Common myeloid progenitor, CD34-positive (primary cell): ENCODE measurements around the gene CISD2. TPM values are rescaled to one million over a fixed set of nuclear protein-coding genes. Genes with fewer than 3 reads are reported as not detected.
"Not testable (repeated sequence)": the region's sequence is repeated elsewhere in the genome, so short reads cannot be mapped to it uniquely, and the experiment has no call there.

ENCODE experiments used
- CTCF ChIA-PET: fragments of 350-600 bp; sonication (Branson Sonifier 250); formaldehyde crosslinking; loops from one replicate; lab custom pipeline; 2021; ENCODE audit warnings: antibody characterized with exemption; lab: Charles Lee
- POLR2A ChIA-PET: fragments of 350-600 bp; sonication (Branson Sonifier 250); formaldehyde crosslinking; loops from one replicate; lab custom pipeline; 2021; ENCODE audit warnings: antibody characterized with exemption; lab: Charles Lee
- DNase-seq, 3 donors: peaks; one replicate each; pipeline versions ENCODE4 v3.0.0 to v3.0.0-alpha.2; 2013
- H3K27ac ChIP-seq, 2 experiments: 1 replicate in 1 of 2; 2 replicates in 1 of 2; pipeline ENCODE4 v1.7.0; 2013; ENCODE audit warnings: inconsistent platforms in 2 of 2, low read length in 2 of 2, mild to moderate bottlenecking in 2 of 2, low read depth in 1 of 2, moderate library complexity in 1 of 2; ENCODE audit not compliant: severe bottlenecking in 2 of 2, insufficient read depth in 1 of 2, poor library complexity in 1 of 2
- H3K27me3 ChIP-seq, 5 experiments: replicated peaks in 2 of 5; 1 replicate in 3 of 5; 2 replicates in 2 of 5; pipeline versions ENCODE4 v1.6.1 to v1.7.0; 2013; ENCODE audit warnings: low read length in 4 of 5, mild to moderate bottlenecking in 2 of 5, moderate library complexity in 2 of 5, inconsistent platforms in 1 of 5; ENCODE audit not compliant: insufficient read depth in 5 of 5, control insufficient read depth in 4 of 5
- H3K36me3 ChIP-seq, 4 experiments: 1 replicate in 2 of 4; 2 replicates in 2 of 4; pipeline versions ENCODE4 v1.6.1 to v1.7.0; 2013; ENCODE audit warnings: low read length in 3 of 4, control low read depth in 1 of 4, mild to moderate bottlenecking in 1 of 4; ENCODE audit not compliant: control insufficient read depth in 4 of 4, insufficient read depth in 4 of 4
- H3K4me1 ChIP-seq, 4 experiments: 1 replicate in 3 of 4; 2 replicates in 1 of 4; pipeline versions ENCODE4 v1.6.1 to v1.7.1; 2013; ENCODE audit warnings: low read length in 3 of 4, mild to moderate bottlenecking in 3 of 4, control low read depth in 1 of 4, inconsistent platforms in 1 of 4, moderate library complexity in 1 of 4; ENCODE audit not compliant: control insufficient read depth in 4 of 4, insufficient read depth in 4 of 4; ENCODE audit errors: control extremely low read depth in 1 of 4
- H3K4me3 ChIP-seq, 7 experiments: 1 replicate in 4 of 7; 2 replicates in 3 of 7; pipeline versions ENCODE4 v1.5.1 to v1.7.0; 2013; ENCODE audit warnings: mild to moderate bottlenecking in 7 of 7, low read length in 6 of 7, moderate library complexity in 6 of 7, inconsistent platforms in 2 of 7, low read depth in 2 of 7, control low read depth in 1 of 7; ENCODE audit not compliant: insufficient read depth in 4 of 7, control insufficient read depth in 1 of 7; ENCODE audit errors: extremely low read depth in 1 of 7
- H3K9me3 ChIP-seq, 5 experiments: 1 replicate in 4 of 5; 2 replicates in 1 of 5; pipeline versions ENCODE4 v1.6.1 to v1.7.1; 2013; ENCODE audit warnings: low read length in 4 of 5, mild to moderate bottlenecking in 2 of 5, inconsistent platforms in 1 of 5, low read depth in 1 of 5, moderate library complexity in 1 of 5; ENCODE audit not compliant: control insufficient read depth in 4 of 5, insufficient read depth in 2 of 5; ENCODE audit errors: control extremely low read depth in 1 of 5
- WGBS: methylation state at CpG from one replicate; pipeline ENCODE4 v1.1.5; 2013; ENCODE audit not compliant: insufficient coverage; 5-methylcytosine and 5-hydroxymethylcytosine counted together
- polyA plus RNA-seq: library from polyadenylated mRNA; unstranded; fragments of 120-200 nt; gene quantifications from one replicate; pipeline ENCODE4 v1.2.1, GENCODE V29; 2013

Gene CISD2
- 38.5 TPM for polyA plus RNA-seq

- POLR2A ChIA-PET: interaction anchor here (0.9 to 3.3 kb wide), 5 partner anchors 17 to 109 kb away, joined by 3 to 72 read pairs (median 4); partner anchors contain the start of genes MANBA and UBE2D3
- peak within 1 kb of the TSS; percentile 95 to 98 for H3K27ac ChIP-seq
- H3K27me3 ChIP-seq: no peaks in the 10 kb centered on the region
- peak within 1 kb of the TSS; percentile 71 to 92 (median 82) for H3K4me3 ChIP-seq
- DNase-seq: peak; percentile 97 to 98 (median 98)
- under 1% methylated on average over 62 of the region's 71 CpGs for WGBS
- peaks cover 0 to 7% (median 2%) of the 10 kb centered on the region in 4 experiments for H3K36me3 ChIP-seq
- H3K4me1 ChIP-seq: peaks cover 25 to 65% (median 43%) of the 10 kb centered on the region in 4 experiments
- no peaks in the 10 kb centered on the region for H3K9me3 ChIP-seq
- CTCF ChIA-PET: interaction anchor here (0.6 to 1.7 kb wide), 2 partner anchors 10 to 47 kb away, joined by 3 to 5 read pairs; no protein-coding TSS in a partner anchor
Measured at GRCh38 chr4:102868781-102869568, at the start of gene CISD2. Gene CISD2, plus strand, starts transcription at chr4:102868992. Its CDS starts 93 bp downstream, at chr4:102869085.

GRCh38 chr4:102819100-102819499 is 49.7 kb upstream of the CISD2 start:
- H3K9me3 ChIP-seq, H3K27me3 ChIP-seq, H3K27ac ChIP-seq, H3K4me3 ChIP-seq, POLR2A ChIA-PET, DNase-seq: not testable (repeated sequence)
- 96% methylated on average over 6 of the region's 10 CpGs for WGBS
- CTCF ChIA-PET: interaction anchor here (0.6 to 0.9 kb wide), 2 partner anchors 10 to 162 kb away, joined by 3 to 4 read pairs; no protein-coding TSS in a partner anchor
- peaks cover 7 to 51% (median 15%) of the 10 kb centered on the region in 4 experiments for H3K36me3 ChIP-seq
- peaks cover 14 to 54% (median 31%) of the 10 kb centered on the region in 4 experiments for H3K4me1 ChIP-seq

GRCh38 chr4:102819588-102820365 is 49.0 kb upstream of the CISD2 start:
- no peak for DNase-seq
- H3K36me3 ChIP-seq: peaks cover 7 to 54% (median 13%) of the 10 kb centered on the region in 4 experiments
- WGBS: 71% methylated on average over 3 of the region's 8 CpGs
- H3K27me3 ChIP-seq: no peaks in the 10 kb centered on the region
- POLR2A ChIA-PET: no interaction called here
- no peaks in the 10 kb centered on the region for H3K9me3 ChIP-seq
- H3K4me3 ChIP-seq: no peak overlapping the region
- peak overlapping the region in 1 of 2 experiments; percentile 16 for H3K27ac ChIP-seq
- H3K4me1 ChIP-seq: peaks cover 19 to 60% (median 38%) of the 10 kb centered on the region in 4 experiments
- CTCF ChIA-PET: interaction anchor here (0.6 to 0.9 kb wide), 2 partner anchors 10 to 161 kb away, joined by 3 to 4 read pairs; no protein-coding TSS in a partner anchor

GRCh38 chr4:102823464-102823863 is 45.3 kb upstream of the CISD2 start:
- no peak for DNase-seq
- WGBS: 40% methylated on average over 1 of the region's 4 CpGs
- ChIA-PET CTCF (interaction anchor here (0.6 to 1.0 kb wide), 3 partner anchors 12 to 62 kb away, joined by 3 to 4 read pairs (median 3); no protein-coding TSS in a partner anchor), POLR2A (interaction anchor here (1.0 to 1.3 kb wide), 2 partner anchors 31 to 88 kb away, joined by 3 read pairs; no protein-coding TSS in a partner anchor)
- Histone ChIP-seq H3K27ac (peak overlapping the region; percentile 2 to 100), H3K27me3 (no peaks in the 10 kb centered on the region), H3K36me3 (peaks cover 3 to 41% (median 7%) of the 10 kb centered on the region in 4 experiments), H3K4me3 (peak overlapping the region in 5 of 7 experiments; percentile 23 to 100 (median 97)), H3K9me3 (no peaks in the 10 kb centered on the region), H3K4me1 (peaks cover 16 to 56% (median 35%) of the 10 kb centered on the region in 4 experiments)

GRCh38 chr4:102823897-102824296 is 44.9 kb upstream of the CISD2 start:
- CTCF ChIA-PET: interaction anchor here (0.6 to 1.1 kb wide), 5 partner anchors 12 to 62 kb away, joined by 3 to 4 read pairs (median 3); no protein-coding TSS in a partner anchor
- peak overlapping the region in 5 of 7 experiments; percentile 92 to 100 (median 98) for H3K4me3 ChIP-seq
- POLR2A ChIA-PET: interaction anchor here (0.5 to 5.2 kb wide), 5 partner anchors 19 to 88 kb away, joined by 3 to 72 read pairs (median 3); partner anchors contain the start of gene CISD2
- no peaks in the 10 kb centered on the region for H3K27me3 ChIP-seq
- H3K4me1 ChIP-seq: peaks cover 17 to 57% (median 38%) of the 10 kb centered on the region in 4 experiments
- H3K36me3 ChIP-seq: peaks cover 3 to 41% (median 7%) of the 10 kb centered on the region in 4 experiments
- no CpG with 5 or more reads among the region's 4 CpGs for WGBS
- peak overlapping the region; percentile 2 to 100 for H3K27ac ChIP-seq
- no peaks in the 10 kb centered on the region for H3K9me3 ChIP-seq
- no peak for DNase-seq

GRCh38 chr4:102824398-102824797 is 44.4 kb upstream of the CISD2 start:
- H3K27me3 ChIP-seq: no peaks in the 10 kb centered on the region
- peaks cover 21 to 61% (median 42%) of the 10 kb centered on the region in 4 experiments for H3K4me1 ChIP-seq
- CTCF ChIA-PET: interaction anchor here (0.6 to 2.7 kb wide), 5 partner anchors 8 to 52 kb away, joined by 3 to 8 read pairs (median 4); no protein-coding TSS in a partner anchor
- DNase-seq: no peak
- WGBS: 0% methylated on average over 1 of the region's 2 CpGs
- peak overlapping the region in 6 of 7 experiments; percentile 89 to 100 (median 98) for H3K4me3 ChIP-seq
- POLR2A ChIA-PET: interaction anchor here (0.5 to 5.2 kb wide), 4 partner anchors 19 to 61 kb away, joined by 3 to 72 read pairs (median 3); partner anchors contain the start of gene CISD2
- peak overlapping the region; percentile 99 to 100 for H3K27ac ChIP-seq
- H3K36me3 ChIP-seq: peaks cover 3 to 41% (median 7%) of the 10 kb centered on the region in 4 experiments
- H3K9me3 ChIP-seq: no peaks in the 10 kb centered on the region
